Measurements from ENCODE around the gene TMEM108.
A peak's percentile ranks its signal among the peaks of the same experiment; 100 is the strongest.

TMEM108 gene

GRCh38 chr3:133413161-133414020 is 375.2 kb downstream of the TMEM108 start:
- no peak for TF ChIP-seq ZNF112 (tag by site-specific recombination; IDR thresholded peaks at IDR 0.05)
- TF ChIP-seq ZNF248 (tag by site-specific recombination; IDR thresholded peaks at IDR 0.05) = no peak
- peak; percentile 85 for TF ChIP-seq PRDM6 (tag by site-specific recombination; IDR thresholded peaks at IDR 0.05)
- TF ChIP-seq BCL11B (tag by site-specific recombination; IDR thresholded peaks at IDR 0.05; ENCODE audit: low read depth) = 0 out of 2 replicates have a peak, but pooled peaks have one; percentile 24
- TF ChIP-seq GLIS1 (tag by site-specific recombination; IDR thresholded peaks at IDR 0.05) = peak; percentile 60
- peak; percentile 75 for TF ChIP-seq FEZF1 (tag by site-specific recombination; IDR thresholded peaks at IDR 0.05)
- TF ChIP-seq HIC1 (tag by site-specific recombination; IDR thresholded peaks at IDR 0.05) = 0 out of 2 replicates have a peak, but pooled peaks have one; percentile 13
- peak; percentile 67; the same call in 1 of the 2 replicates for TF ChIP-seq MZF1 (tag by site-specific recombination; IDR thresholded peaks at IDR 0.05; ENCODE audit: borderline replicate concordance)
- TF ChIP-seq ZNF341 (tag by site-specific recombination; IDR thresholded peaks at IDR 0.05; ENCODE audit: low read depth) = peak; percentile 49
- TF ChIP-seq ZNF449 (tag by site-specific recombination; IDR thresholded peaks at IDR 0.05) = no peak
- TF ChIP-seq ZFHX2 (tag by site-specific recombination; conservative IDR thresholded peaks at IDR 0.05) = peak; percentile 57
- TF ChIP-seq ZBTB17 (tag by site-specific recombination; IDR thresholded peaks at IDR 0.05) = 0 out of 2 replicates have a peak, but pooled peaks have one; percentile 14
- no peak for TF ChIP-seq ZNF791 (tag by site-specific recombination; IDR thresholded peaks at IDR 0.05)
- TF ChIP-seq PRDM10 (tag by site-specific recombination; IDR thresholded peaks at IDR 0.05) = peak; percentile 93
- CTCF ChIA-PET = interaction anchor here (0.6 kb wide), 1 partner anchor 153 kb away, joined by 3 read pairs; no protein-coding TSS in a partner anchor
- no peak overlapping the region for H3K4me3 ChIP-seq (ENCODE audit: low read depth, low read length)
- H3K36me3 ChIP-seq (ENCODE audit: control insufficient read depth in 2 of 2, insufficient read depth in 1 of 2, low read length in 2 of 2) = no peaks in the 10 kb centered on the region
- no peaks in the 10 kb centered on the region for H3K4me1 ChIP-seq (ENCODE audit: control insufficient read depth, insufficient read depth, low read length)
- POLR2A ChIA-PET = no interaction called here
- H3K27ac ChIP-seq (ENCODE audit: extremely low read depth, low read depth, low read length) = no peak overlapping the region
- H3K9me3 ChIP-seq (ENCODE audit: control insufficient read depth, insufficient read depth, low read depth, low read length) = no peaks in the 10 kb centered on the region

- H3K9me3 ChIP-seq (ENCODE audit: control insufficient read depth, insufficient read depth, low read depth, low read length) = no peaks in the 10 kb centered on the region
- no peaks in the 10 kb centered on the region for H3K36me3 ChIP-seq (ENCODE audit: control insufficient read depth in 2 of 2, insufficient read depth in 1 of 2, low read length in 2 of 2)
- POLR2A ChIA-PET = no interaction called here
- H3K4me3 ChIP-seq (ENCODE audit: low read depth, low read length) = no peak overlapping the region
- H3K4me1 ChIP-seq (ENCODE audit: control insufficient read depth, insufficient read depth, low read length) = no peaks in the 10 kb centered on the region
- H3K27ac ChIP-seq (ENCODE audit: extremely low read depth, low read depth, low read length) = no peak overlapping the region
- CTCF ChIA-PET = no interaction called here
- TF ChIP-seq GLIS2 (tag by site-specific recombination; IDR thresholded peaks at IDR 0.05) = no peak
- TF ChIP-seq ZFP41 (tag by site-specific recombination; IDR thresholded peaks at IDR 0.05; ENCODE audit: borderline replicate concordance) = no peak
- TF ChIP-seq SCRT2 (tag by site-specific recombination; IDR thresholded peaks at IDR 0.05) = no peak
- no peak for TF ChIP-seq PRDM10 (tag by site-specific recombination; IDR thresholded peaks at IDR 0.05)
- TF ChIP-seq ZNF555 (tag by site-specific recombination; conservative IDR thresholded peaks at IDR 0.05) = no peak
- no peak for TF ChIP-seq OSR2 (tag by site-specific recombination; IDR thresholded peaks at IDR 0.05)
These were observed 375.8 kb downstream of the TMEM108 start for GRCh38 chr3:133414021-133414392.

Data from HEK293 (cell line).